Prostate gland (tissue), 2 donors: ENCODE data around the gene CCNL2.

Source experiments
- CTCF ChIP-seq, 4 experiments: fragments of 200-600 bp in 2 of 4; fragments of 450-650 bp in 2 of 4; sonication (generic) in 2 of 4; IDR thresholded peaks; 1 replicate in 3 of 4; 2 replicates in 1 of 4; pipeline ENCODE4 v1.5.1; 2016 to 2019; ENCODE audit warnings: antibody characterized with exemption in 4 of 4, mild to moderate bottlenecking in 2 of 4, moderate library complexity in 2 of 4
- POLR2A ChIP-seq: fragments of 450-650 bp; IDR thresholded peaks from one replicate; pipeline ENCODE4 v1.6.1; 2016; ENCODE audit warnings: antibody characterized with exemption, mild to moderate bottlenecking

- TF ChIP-seq POLR2A = no peak
- TF ChIP-seq CTCF (IDR thresholded peaks at IDR 0.05) = no peak
Observed at GRCh38 chr1:1360506-1361169, 38.5 kb downstream of the CCNL2 start.
